DOHH2 (cell line): Measurements from ENCODE around the gene SEPTIN2.

Source experiments
- H3F3A ChIP-seq: fragments of 200-600 bp; sonication (generic), shearing (Covaris generic); 2 replicates; pipeline ENCODE4 v1.6.0; 2016; ENCODE audit warnings: antibody characterized with exemption, mild to moderate bottlenecking; ENCODE audit not compliant: control insufficient read depth, insufficient read depth
- H3K27ac ChIP-seq: fragments of 200-600 bp; sonication (generic); 2 replicates; pipeline ENCODE4 v1.5.1; 2014; ENCODE audit warnings: low read depth, mild to moderate bottlenecking, low read length, moderate library complexity
- H3K27me3 ChIP-seq: fragments of 200-600 bp; sonication (generic); 2 replicates; pipeline ENCODE4 v1.6.1; 2014; ENCODE audit warnings: mild to moderate bottlenecking, low read length, mixed read lengths; ENCODE audit not compliant: control insufficient read depth
- H3K36me3 ChIP-seq: fragments of 200-600 bp; sonication (generic); 2 replicates; pipeline ENCODE4 v1.6.1; 2014; ENCODE audit warnings: mild to moderate bottlenecking, low read length, moderate library complexity, mixed read lengths; ENCODE audit not compliant: control insufficient read depth
- H3K4me1 ChIP-seq: fragments of 200-600 bp; sonication (generic); 2 replicates; pipeline ENCODE4 v1.6.1; 2014; ENCODE audit warnings: mild to moderate bottlenecking, low read length, mixed read lengths; ENCODE audit not compliant: control insufficient read depth
- H3K4me2 ChIP-seq: fragments of 200-600 bp; sonication (generic); 2 replicates; pipeline ENCODE4 v1.6.0; 2014; ENCODE audit warnings: mild to moderate bottlenecking, low read length, moderate library complexity
- H3K4me3 ChIP-seq: fragments of 200-600 bp; sonication (generic); 2 replicates; pipeline ENCODE4 v1.5.1; 2014; ENCODE audit warnings: mild to moderate bottlenecking, low read length, mixed read lengths
- H3K79me2 ChIP-seq: fragments of 200-600 bp; sonication (generic); 2 replicates; pipeline ENCODE4 v1.6.1; 2014; ENCODE audit warnings: mild to moderate bottlenecking, low read length, mixed read lengths; ENCODE audit not compliant: control insufficient read depth
- H3K9me2 ChIP-seq: fragments of 200-600 bp; sonication (generic); replicated peaks from 2 replicates; pipeline ENCODE4 v1.6.1; 2014; ENCODE audit warnings: mild to moderate bottlenecking, low read length, mixed read lengths; ENCODE audit not compliant: control insufficient read depth
- H3K9me3 ChIP-seq: fragments of 200-600 bp; sonication (generic); 2 replicates; pipeline ENCODE4 v1.6.1; 2014; ENCODE audit warnings: antibody characterized with exemption, low read length, mixed read lengths; ENCODE audit not compliant: control insufficient read depth, insufficient read depth
- H4K20me1 ChIP-seq: fragments of 200-600 bp; sonication (generic); 2 replicates; pipeline ENCODE4 v1.6.0; 2014; ENCODE audit warnings: low read depth, mild to moderate bottlenecking, antibody characterized with exemption, low read length, moderate library complexity; ENCODE audit not compliant: control insufficient read depth, insufficient read depth
- CTCF ChIP-seq: fragments of 200-600 bp; sonication (generic); IDR thresholded peaks from one replicate; pipeline ENCODE4 v1.5.1; 2014; ENCODE audit warnings: antibody characterized with exemption, mild to moderate bottlenecking, low read depth, low read length; ENCODE audit not compliant: poor library complexity, severe bottlenecking
- EZH2phosphoT487 ChIP-seq: fragments of 200-600 bp; sonication (generic); IDR thresholded peaks from 2 replicates; pipeline ENCODE4 v1.6.1; 2017; ENCODE audit warnings: borderline replicate concordance, mild to moderate bottlenecking, antibody characterized with exemption, low read length, moderate library complexity, mixed read lengths

SEPTIN2 gene

GRCh38 chr2:241302083-241302482 lies 13.6 kb upstream of the SEPTIN2 start:
- H3K79me2 ChIP-seq: peaks cover 94% of the 10 kb centered on the region
- TF ChIP-seq CTCF (no peak), EZH2phosphoT487 (no peak)

GRCh38 chr2:241302759-241303651 lies 12.7 kb upstream of the SEPTIN2 start:
- H3K9me2 ChIP-seq: no peaks in the 10 kb centered on the region
- H3K27me3 ChIP-seq: no peaks in the 10 kb centered on the region
- H3K4me3 ChIP-seq: no peak overlapping the region
- H3K4me2 ChIP-seq: no peak overlapping the region; the same call in 1 of the 2 replicates
- peaks cover 96% of the 10 kb centered on the region for H3K79me2 ChIP-seq
- H3K27ac ChIP-seq: no peak overlapping the region
- no peak for TF ChIP-seq EZH2phosphoT487
- no peak for TF ChIP-seq CTCF
- peaks cover 54% of the 10 kb centered on the region for H3K4me1 ChIP-seq
- H3K9me3 ChIP-seq: no peaks in the 10 kb centered on the region
- no peaks in the 10 kb centered on the region; the same call in 1 of the 2 replicates for H3K36me3 ChIP-seq
- H3F3A ChIP-seq: 0 out of 2 replicates have a peak, but pooled peaks cover 2% of the 10 kb centered on the region
- H4K20me1 ChIP-seq: peaks cover 22% of the 10 kb centered on the region; the same call in 1 of the 2 replicates

More at GRCh38 chr2:241302083-241302482, 13.6 kb upstream of the SEPTIN2 start:
- no peaks in the 10 kb centered on the region for H3K9me3 ChIP-seq
- H3K9me2 ChIP-seq: no peaks in the 10 kb centered on the region
- H3K4me3 ChIP-seq: no peak overlapping the region
- peaks cover 25% of the 10 kb centered on the region for H4K20me1 ChIP-seq
- peaks cover 54% of the 10 kb centered on the region for H3K4me1 ChIP-seq
- H3F3A ChIP-seq: 0 out of 2 replicates have a peak, but pooled peaks cover 2% of the 10 kb centered on the region
- H3K27me3 ChIP-seq: no peaks in the 10 kb centered on the region
- peaks cover 4% of the 10 kb centered on the region for H3K36me3 ChIP-seq
- no peak overlapping the region for H3K4me2 ChIP-seq
- no peak overlapping the region for H3K27ac ChIP-seq

- Histone ChIP-seq H3F3A (0 out of 2 replicates have a peak, but pooled peaks cover 3% of the 10 kb centered on the region), H3K36me3 (peaks cover 8% of the 10 kb centered on the region), H3K4me1 (peaks cover 59% of the 10 kb centered on the region), H4K20me1 (peaks cover 22% of the 10 kb centered on the region; the same call in 1 of the 2 replicates), H3K27ac (no peak overlapping the region), H3K4me2 (no peak overlapping the region), H3K9me3 (no peaks in the 10 kb centered on the region), H3K79me2 (peaks cover 98% of the 10 kb centered on the region), H3K27me3 (no peaks in the 10 kb centered on the region), H3K9me2 (no peaks in the 10 kb centered on the region), H3K4me3 (no peak overlapping the region)
- TF ChIP-seq CTCF: no peak
- TF ChIP-seq EZH2phosphoT487: no peak
These were observed 11.6 kb upstream of the SEPTIN2 start for GRCh38 chr2:241304039-241304670.
